Measurements from ENCODE around the gene CREB3L1.
A peak's percentile ranks its signal among the peaks of the same experiment; 100 is the strongest.

The CREB3L1 gene

DNA sequence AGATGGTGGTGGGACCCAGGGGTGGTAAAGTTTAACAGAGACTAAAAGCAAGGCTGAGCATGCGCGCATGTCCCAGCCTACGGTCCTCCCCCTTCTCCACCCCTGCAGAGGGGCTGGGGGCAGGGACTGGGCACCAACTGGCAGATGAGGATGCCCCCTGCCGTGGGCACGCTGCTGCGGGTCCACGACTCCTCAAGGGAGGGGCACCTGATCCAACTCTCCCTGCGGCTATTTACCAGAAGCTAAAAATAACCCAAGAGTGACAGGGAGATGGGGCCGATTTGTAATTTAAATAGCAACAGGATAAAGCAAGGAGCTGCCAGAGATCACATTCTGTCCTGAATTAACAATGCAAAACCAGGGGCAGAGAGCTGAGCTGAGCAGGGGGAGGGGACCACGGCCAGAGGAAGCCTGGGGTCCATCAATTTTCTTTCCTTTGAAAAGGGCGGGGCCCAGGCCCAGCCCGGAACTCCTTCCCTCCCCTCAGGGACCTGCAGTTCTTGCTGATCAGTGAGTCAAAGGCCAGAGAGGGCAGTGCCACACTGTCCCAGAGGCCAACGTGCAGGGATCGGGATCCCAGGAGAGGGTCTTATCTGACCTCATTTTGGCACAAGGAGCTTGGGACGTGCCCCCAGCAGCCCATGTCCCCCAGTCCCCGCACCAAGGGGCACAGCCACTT is 61.7 kb downstream of the CREB3L1 start:
- H2BK5ac ChIP-seq (ENCODE audit: low read depth, low read length, poor library complexity): peak overlapping the region; percentile 43
- peak overlapping the region; percentile 46 for H3K14ac ChIP-seq (ENCODE audit: low read length)
- H3K18ac ChIP-seq (ENCODE audit: low read length): peak overlapping the region; percentile 43
- H2AFZ ChIP-seq (ENCODE audit: insufficient read depth, low read length, poor library complexity): peak overlapping the region; percentile 30
- no peaks in the 10 kb centered on the region for H3K36me3 ChIP-seq (ENCODE audit: control insufficient read depth in 1 of 2, insufficient read depth in 2 of 2, low read length in 2 of 2)
- H4K12ac ChIP-seq (ENCODE audit: low read depth, low read length): peak overlapping the region; percentile 9
- no peak overlapping the region for H3K23ac ChIP-seq (ENCODE audit: low read length)
- peak overlapping the region; percentile 64 for H4K8ac ChIP-seq (ENCODE audit: low read depth, low read length)
- peaks cover 3% of the 10 kb centered on the region for H3K9me3 ChIP-seq (ENCODE audit: insufficient read depth, low read depth, low read length)
- peaks cover 1% of the 10 kb centered on the region for H3K27me3 ChIP-seq (ENCODE audit: insufficient read depth, low read length)
- H2AK5ac ChIP-seq (ENCODE audit: low read length): peak overlapping the region; percentile 3
- no peaks in the 10 kb centered on the region for H3K79me2 ChIP-seq (ENCODE audit: control insufficient read depth, insufficient read depth, low read length, poor library complexity)
- peak overlapping the region; percentile 55 for H3K27ac ChIP-seq (ENCODE audit: low read depth, low read length)
- peak overlapping the region; percentile 75 for H2BK12ac ChIP-seq (ENCODE audit: low read length)
- no peak overlapping the region for H3K4ac ChIP-seq (ENCODE audit: low read depth, low read length)
- H3K9ac ChIP-seq (ENCODE audit: low read length): no peak overlapping the region
- DNase-seq: peak; percentile 59 to 76
- WGBS (ENCODE audit: extremely low coverage, insufficient coverage, insufficient read length): no CpG with 5 or more reads among the region's 16 CpGs
- peaks cover 18% of the 10 kb centered on the region for H3K79me1 ChIP-seq (ENCODE audit: low read length)
- peak overlapping the region; percentile 67 for H4K91ac ChIP-seq (ENCODE audit: low read depth, low read length)
- H3K4me1 ChIP-seq (ENCODE audit: control insufficient read depth in 1 of 2, insufficient read depth in 2 of 2, low read length in 2 of 2): peaks cover 30 to 37% of the 10 kb centered on the region in 2 experiments
- H3K4me2 ChIP-seq (ENCODE audit: low read length): peak overlapping the region; percentile 58
- H3K4me3 ChIP-seq (ENCODE audit: low read depth, low read length): no peak overlapping the region
- H2BK120ac ChIP-seq (ENCODE audit: insufficient read depth, low read length, poor library complexity): peak overlapping the region; percentile 28

DNA sequence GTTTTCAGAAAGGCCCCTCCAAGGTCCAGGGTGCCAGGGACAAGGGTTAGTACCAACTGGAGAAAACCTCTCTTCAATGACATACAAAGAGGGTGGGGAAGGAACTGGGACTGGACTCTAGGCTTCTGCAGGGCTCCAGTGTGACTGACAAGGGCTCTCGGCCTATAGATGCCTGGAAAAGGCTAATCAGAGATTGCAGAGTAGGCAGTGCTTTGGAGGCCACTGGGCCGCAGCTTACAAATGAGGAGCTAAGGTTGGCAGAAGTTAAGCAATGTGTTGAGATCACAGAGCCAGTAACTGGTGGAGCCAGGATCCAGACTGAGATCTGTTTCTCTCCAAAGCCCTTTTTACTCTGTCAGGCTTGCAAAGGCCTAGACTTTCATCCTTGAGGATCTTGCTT is 62.4 kb downstream of the CREB3L1 start:
- no peak overlapping the region for H3K14ac ChIP-seq (ENCODE audit: low read length)
- H3K9ac ChIP-seq (ENCODE audit: low read length): no peak overlapping the region
- H4K91ac ChIP-seq (ENCODE audit: low read depth, low read length): peak overlapping the region; percentile 10
- H2BK12ac ChIP-seq (ENCODE audit: low read length): no peak overlapping the region
- no peak overlapping the region for H3K27ac ChIP-seq (ENCODE audit: low read depth, low read length)
- H3K18ac ChIP-seq (ENCODE audit: low read length): no peak overlapping the region
- H2BK120ac ChIP-seq (ENCODE audit: insufficient read depth, low read length, poor library complexity): no peak overlapping the region
- DNase-seq: peak in 1 of 2 donors; percentile 46
- no peak overlapping the region for H3K4me3 ChIP-seq (ENCODE audit: low read depth, low read length)
- no peaks in the 10 kb centered on the region for H3K27me3 ChIP-seq (ENCODE audit: insufficient read depth, low read length)
- no peaks in the 10 kb centered on the region for H3K36me3 ChIP-seq (ENCODE audit: control insufficient read depth in 1 of 2, insufficient read depth in 2 of 2, low read length in 2 of 2)
- no peak overlapping the region for H3K4me2 ChIP-seq (ENCODE audit: low read length)
- H3K4me1 ChIP-seq (ENCODE audit: control insufficient read depth in 1 of 2, insufficient read depth in 2 of 2, low read length in 2 of 2): peaks cover 32 to 39% of the 10 kb centered on the region in 2 experiments
- no peak overlapping the region for H4K12ac ChIP-seq (ENCODE audit: low read depth, low read length)
- H2AFZ ChIP-seq (ENCODE audit: insufficient read depth, low read length, poor library complexity): no peak overlapping the region
- WGBS (ENCODE audit: extremely low coverage, insufficient coverage, insufficient read length): no CpG with 5 or more reads among the region's 2 CpGs
- no peaks in the 10 kb centered on the region for H3K9me3 ChIP-seq (ENCODE audit: insufficient read depth, low read depth, low read length)
- no peak overlapping the region for H3K4ac ChIP-seq (ENCODE audit: low read depth, low read length)
- H3K79me2 ChIP-seq (ENCODE audit: control insufficient read depth, insufficient read depth, low read length, poor library complexity): no peaks in the 10 kb centered on the region
- H2BK5ac ChIP-seq (ENCODE audit: low read depth, low read length, poor library complexity): no peak overlapping the region
- peaks cover 20% of the 10 kb centered on the region for H3K79me1 ChIP-seq (ENCODE audit: low read length)
- H3K23ac ChIP-seq (ENCODE audit: low read length): no peak overlapping the region
- H2AK5ac ChIP-seq (ENCODE audit: low read length): no peak overlapping the region
- H4K8ac ChIP-seq (ENCODE audit: low read depth, low read length): no peak overlapping the region

DNA sequence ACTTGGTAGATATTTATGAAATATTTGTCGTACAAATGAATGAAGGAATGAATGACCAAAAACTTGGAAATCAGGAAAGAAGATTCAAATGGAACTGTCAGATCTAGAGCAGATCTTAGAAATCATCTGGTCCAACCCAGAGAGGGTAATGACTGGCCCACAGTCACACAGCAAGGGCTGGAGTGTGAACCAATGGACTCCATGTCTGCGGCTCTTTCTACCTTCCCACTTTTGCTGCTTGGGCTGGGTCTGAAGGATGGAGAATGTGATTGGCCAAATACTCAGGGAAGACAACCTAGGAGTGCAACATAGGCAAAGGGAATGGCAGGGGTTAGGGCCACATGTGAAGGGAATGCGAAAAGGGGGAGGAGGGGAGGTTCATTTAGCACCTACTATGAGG is 64.0 kb downstream of the CREB3L1 start:
- Histone ChIP-seq H2BK5ac (ENCODE audit: low read depth, low read length, poor library complexity) (no peak overlapping the region), H2AK5ac (ENCODE audit: low read length) (no peak overlapping the region), H3K4me3 (ENCODE audit: low read depth, low read length) (no peak overlapping the region), H4K91ac (ENCODE audit: low read depth, low read length) (no peak overlapping the region), H4K12ac (ENCODE audit: low read depth, low read length) (no peak overlapping the region), H3K79me2 (ENCODE audit: control insufficient read depth, insufficient read depth, low read length, poor library complexity) (peaks cover 4% of the 10 kb centered on the region), H3K4me1 (ENCODE audit: control insufficient read depth in 1 of 2, insufficient read depth in 2 of 2, low read length in 2 of 2) (peaks cover 38 to 42% of the 10 kb centered on the region in 2 experiments), H2AFZ (ENCODE audit: insufficient read depth, low read length, poor library complexity) (peak overlapping the region; percentile 19), H3K18ac (ENCODE audit: low read length) (peak overlapping the region; percentile 17), H2BK120ac (ENCODE audit: insufficient read depth, low read length, poor library complexity) (no peak overlapping the region), H3K9ac (ENCODE audit: low read length) (no peak overlapping the region), H3K27me3 (ENCODE audit: insufficient read depth, low read length) (no peaks in the 10 kb centered on the region), H3K4ac (ENCODE audit: low read depth, low read length) (no peak overlapping the region), H2BK12ac (ENCODE audit: low read length) (peak overlapping the region; percentile 33), H3K27ac (ENCODE audit: low read depth, low read length) (no peak overlapping the region), H3K4me2 (ENCODE audit: low read length) (no peak overlapping the region), H3K9me3 (ENCODE audit: insufficient read depth, low read depth, low read length) (no peaks in the 10 kb centered on the region), H3K79me1 (ENCODE audit: low read length) (peaks cover 23% of the 10 kb centered on the region), H4K8ac (ENCODE audit: low read depth, low read length) (no peak overlapping the region), H3K23ac (ENCODE audit: low read length) (no peak overlapping the region), H3K14ac (ENCODE audit: low read length) (no peak overlapping the region), H3K36me3 (ENCODE audit: control insufficient read depth in 1 of 2, insufficient read depth in 2 of 2, low read length in 2 of 2) (no peaks in the 10 kb centered on the region)
- WGBS (ENCODE audit: extremely low coverage, insufficient coverage, insufficient read length): no CpG with 5 or more reads among the region's 3 CpGs
- DNase-seq: no peak

DNA sequence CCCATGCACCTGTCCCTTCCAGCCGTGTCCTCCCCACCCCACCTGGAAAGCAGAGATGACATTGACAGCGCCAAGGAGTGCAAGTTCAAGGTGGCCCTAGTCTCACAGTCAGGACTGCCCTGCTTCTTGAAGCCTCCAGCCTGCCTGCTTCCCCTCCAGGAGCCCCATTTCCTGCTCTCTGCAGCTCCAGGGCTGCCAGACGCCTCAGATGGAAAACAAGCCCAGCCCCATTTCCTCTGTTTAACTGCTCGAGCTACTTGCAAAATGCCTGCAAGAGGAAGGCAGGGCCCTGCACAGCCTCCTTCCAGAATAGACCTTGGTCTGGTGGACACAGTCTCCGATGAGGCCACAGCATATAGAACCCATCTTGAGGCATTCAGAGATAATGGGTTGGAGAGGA is 64.8 kb downstream of the CREB3L1 start:
- no peak overlapping the region for H3K18ac ChIP-seq (ENCODE audit: low read length)
- WGBS (ENCODE audit: extremely low coverage, insufficient coverage, insufficient read length): no CpG with 5 or more reads among the region's 5 CpGs

More for the DNA sequence above, 64.8 kb downstream of the CREB3L1 start:
- Histone ChIP-seq H2BK12ac (ENCODE audit: low read length) (no peak overlapping the region), H3K27ac (ENCODE audit: low read depth, low read length) (no peak overlapping the region), H3K79me2 (ENCODE audit: control insufficient read depth, insufficient read depth, low read length, poor library complexity) (peaks cover 4% of the 10 kb centered on the region), H2AFZ (ENCODE audit: insufficient read depth, low read length, poor library complexity) (no peak overlapping the region), H3K4me2 (ENCODE audit: low read length) (peak overlapping the region; percentile 34), H3K23ac (ENCODE audit: low read length) (no peak overlapping the region), H3K79me1 (ENCODE audit: low read length) (peaks cover 25% of the 10 kb centered on the region), H2AK5ac (ENCODE audit: low read length) (no peak overlapping the region), H3K9ac (ENCODE audit: low read length) (no peak overlapping the region), H3K27me3 (ENCODE audit: insufficient read depth, low read length) (no peaks in the 10 kb centered on the region), H4K91ac (ENCODE audit: low read depth, low read length) (peak overlapping the region; percentile 53), H2BK5ac (ENCODE audit: low read depth, low read length, poor library complexity) (no peak overlapping the region), H4K12ac (ENCODE audit: low read depth, low read length) (no peak overlapping the region), H3K36me3 (ENCODE audit: control insufficient read depth in 1 of 2, insufficient read depth in 2 of 2, low read length in 2 of 2) (no peaks in the 10 kb centered on the region), H2BK120ac (ENCODE audit: insufficient read depth, low read length, poor library complexity) (no peak overlapping the region), H3K4me1 (ENCODE audit: control insufficient read depth in 1 of 2, insufficient read depth in 2 of 2, low read length in 2 of 2) (peaks cover 40 to 45% of the 10 kb centered on the region in 2 experiments), H3K14ac (ENCODE audit: low read length) (no peak overlapping the region), H3K4ac (ENCODE audit: low read depth, low read length) (no peak overlapping the region), H4K8ac (ENCODE audit: low read depth, low read length) (no peak overlapping the region), H3K4me3 (ENCODE audit: low read depth, low read length) (no peak overlapping the region), H3K9me3 (ENCODE audit: insufficient read depth, low read depth, low read length) (no peaks in the 10 kb centered on the region)
- DNase-seq: no peak

Data from trophoblast cell (in vitro differentiated cells and primary cell).